ENCODE data around the gene PRKCH.

The PRKCH gene

GRCh38 chr14:61498303-61498702 is 176.9 kb downstream of the PRKCH start:
- DNase-seq = no peak

- no peak for DNase-seq
Observed at GRCh38 chr14:61498811-61499210, 177.4 kb downstream of the PRKCH start.

GRCh38 chr14:61499991-61500390 is 178.6 kb downstream of the PRKCH start:
- no peak for DNase-seq

GRCh38 chr14:61501714-61502458 is 180.5 kb downstream of the PRKCH start:
- DNase-seq = no peak

GRCh38 chr14:61502459-61503093 is 181.2 kb downstream of the PRKCH start:
- no peak for DNase-seq

GRCh38 chr14:61503167-61503801 is 181.9 kb downstream of the PRKCH start:
- DNase-seq = no peak

GRCh38 chr14:61504901-61505300 is 183.5 kb downstream of the PRKCH start:
- DNase-seq = no peak

- no peak for DNase-seq
Observed at GRCh38 chr14:61505815-61506809, 184.7 kb downstream of the PRKCH start.

GRCh38 chr14:61508526-61508925 is 187.1 kb downstream of the PRKCH start:
- no peak for DNase-seq

GRCh38 chr14:61510736-61511557 is 189.6 kb downstream of the PRKCH start:
- DNase-seq = no peak

- no peak for DNase-seq
Observed at GRCh38 chr14:61511558-61511948, 190.2 kb downstream of the PRKCH start.

GRCh38 chr14:61512026-61512834 is 190.9 kb downstream of the PRKCH start:
- DNase-seq = no peak

GRCh38 chr14:61513986-61514830 is 192.8 kb downstream of the PRKCH start:
- no peak for DNase-seq

GRCh38 chr14:61514927-61515326 is 193.5 kb downstream of the PRKCH start:
- no peak for DNase-seq

GRCh38 chr14:61515436-61516117 is 194.2 kb downstream of the PRKCH start:
- no peak for DNase-seq

GRCh38 chr14:61516118-61516743 is 194.9 kb downstream of the PRKCH start:
- no peak for DNase-seq

GRCh38 chr14:61516964-61517653 is 195.7 kb downstream of the PRKCH start:
- no peak for DNase-seq

- no peak for DNase-seq
Observed at GRCh38 chr14:61517911-61518384, 196.6 kb downstream of the PRKCH start.

Measured in NCI-H1436 treated with DMSO at 0.1 percent for 48 hours (cell line).